HG03108 (cell line): ENCODE measurements around the gene PARVB.

Experiments
- ATAC-seq: cut with Tn5 transposase; IDR thresholded peaks from one replicate; pipeline ENCODE4 v1.9.1; 2021; ENCODE audit warnings: moderate library complexity; ENCODE audit not compliant: unreplicated experiment

The PARVB gene

DNA sequence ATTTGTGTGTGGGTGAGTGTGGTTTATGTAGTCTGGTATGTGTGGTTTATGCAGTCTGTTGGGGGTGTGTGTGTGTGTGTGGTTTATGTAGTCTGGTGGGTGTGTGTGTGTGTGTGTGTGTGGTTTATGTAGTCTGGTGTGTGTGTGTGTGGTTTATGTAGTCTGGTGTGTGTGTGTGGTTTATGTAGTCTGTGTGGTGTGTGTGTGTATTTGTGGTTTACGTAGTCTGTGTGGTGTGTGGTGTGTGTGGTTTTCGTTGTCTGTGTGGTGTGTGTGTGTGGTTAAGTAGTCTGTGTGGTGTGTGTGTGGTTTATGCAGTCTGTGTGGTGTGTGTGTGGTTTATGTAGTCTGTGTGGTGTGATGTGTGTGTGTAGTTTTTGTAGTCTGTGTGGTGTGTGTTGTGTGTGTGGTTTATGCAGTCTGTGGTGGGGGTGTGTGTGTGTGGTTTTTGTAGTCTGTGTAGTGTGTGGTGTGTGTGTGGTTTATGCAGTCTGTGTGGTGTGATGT, 130.4 kb downstream of the PARVB start:
- ATAC-seq, result no peak

DNA sequence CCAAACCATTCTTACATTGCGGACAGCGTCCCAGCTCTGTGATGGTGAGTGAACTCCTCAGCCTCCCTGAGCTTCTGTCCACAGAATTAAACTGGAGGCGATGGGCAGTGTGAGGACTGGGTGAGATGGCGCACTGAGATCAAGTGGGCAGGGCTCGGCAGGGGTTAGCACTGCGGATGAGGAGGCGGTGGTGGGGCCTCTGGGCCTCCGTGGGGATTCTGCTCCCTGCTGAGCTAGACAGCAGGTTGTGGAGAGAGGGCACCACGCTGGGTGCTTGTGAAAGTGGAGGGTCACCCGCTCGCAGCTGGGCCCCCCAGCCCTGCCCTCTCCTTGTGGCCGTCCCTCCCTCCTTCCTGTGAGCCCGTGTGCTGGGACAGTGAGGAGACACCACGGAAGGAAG, 131.0 kb downstream of the PARVB start:
- ATAC-seq, result no peak

DNA sequence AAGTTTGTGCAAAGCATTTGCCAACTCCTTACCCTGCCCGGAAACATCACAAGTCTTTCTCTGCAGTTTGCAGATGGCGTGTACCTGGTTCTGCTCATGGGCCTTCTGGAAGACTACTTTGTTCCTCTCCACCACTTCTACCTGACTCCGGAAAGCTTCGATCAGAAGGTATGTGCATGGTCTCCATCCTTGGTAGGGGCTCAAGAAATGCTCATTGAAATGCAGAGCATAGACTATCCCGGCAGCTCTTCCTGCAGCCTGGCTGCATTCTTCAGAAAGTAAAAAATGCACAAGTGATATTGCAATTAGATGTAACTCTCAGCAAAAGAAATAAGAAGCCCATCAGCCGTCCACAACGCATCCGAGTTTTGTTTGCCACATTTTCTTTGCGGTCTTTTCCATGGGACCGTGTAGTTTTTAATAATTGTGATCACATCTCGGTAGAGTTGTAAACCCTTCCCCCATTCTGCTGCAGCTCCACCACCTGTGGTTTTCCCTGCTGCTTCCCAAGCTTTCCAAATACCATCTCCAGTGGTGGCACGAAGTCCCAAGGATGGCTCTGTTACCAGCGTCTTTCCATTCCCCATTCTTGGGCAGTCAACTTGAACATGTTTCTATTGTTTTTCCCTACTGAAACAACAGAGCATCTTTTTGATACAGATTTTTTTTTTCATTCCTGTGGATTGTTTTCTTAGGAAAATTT, 134.0 kb downstream of the PARVB start:
- no peak for ATAC-seq

DNA sequence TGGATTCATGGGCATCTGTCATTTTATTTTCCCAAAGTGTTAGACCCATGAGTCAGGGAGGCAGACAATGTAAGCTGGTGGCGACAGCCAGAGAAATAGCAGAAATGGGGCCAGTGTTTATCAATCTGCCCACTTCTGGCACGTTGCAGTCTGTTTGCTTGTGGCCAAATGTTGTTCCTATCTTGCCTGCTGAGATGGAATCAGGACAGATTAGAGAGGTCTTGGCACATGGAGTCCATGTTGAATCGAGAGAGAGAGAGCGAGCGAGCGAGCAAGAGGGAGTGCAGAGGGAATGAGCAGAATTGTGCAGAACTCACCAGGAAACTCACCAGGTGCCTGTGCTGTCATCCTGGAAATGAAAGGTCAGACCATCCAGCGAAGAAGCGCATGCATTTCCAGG, 134.7 kb downstream of the PARVB start:
- ATAC-seq, result no peak

DNA sequence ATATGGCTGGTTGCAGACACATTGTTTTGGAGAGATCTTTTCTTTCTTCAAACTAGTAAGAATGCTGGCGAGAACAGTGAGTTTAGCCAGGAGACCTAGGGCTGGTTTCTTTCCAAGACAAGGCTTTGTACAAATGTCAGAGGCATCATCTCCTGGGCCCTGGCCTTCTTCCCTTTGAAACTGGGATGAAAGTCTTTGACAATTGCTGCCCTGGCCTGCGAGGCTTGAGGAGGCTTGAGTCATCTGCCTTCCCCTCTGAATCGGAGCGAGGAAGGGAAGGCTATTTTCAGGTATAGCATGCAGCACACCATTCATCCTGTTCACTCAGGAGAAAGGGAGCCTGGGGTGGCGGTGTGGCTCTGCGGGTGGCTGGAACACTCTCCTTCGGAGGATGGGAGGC, 135.1 kb downstream of the PARVB start:
- no peak for ATAC-seq

DNA sequence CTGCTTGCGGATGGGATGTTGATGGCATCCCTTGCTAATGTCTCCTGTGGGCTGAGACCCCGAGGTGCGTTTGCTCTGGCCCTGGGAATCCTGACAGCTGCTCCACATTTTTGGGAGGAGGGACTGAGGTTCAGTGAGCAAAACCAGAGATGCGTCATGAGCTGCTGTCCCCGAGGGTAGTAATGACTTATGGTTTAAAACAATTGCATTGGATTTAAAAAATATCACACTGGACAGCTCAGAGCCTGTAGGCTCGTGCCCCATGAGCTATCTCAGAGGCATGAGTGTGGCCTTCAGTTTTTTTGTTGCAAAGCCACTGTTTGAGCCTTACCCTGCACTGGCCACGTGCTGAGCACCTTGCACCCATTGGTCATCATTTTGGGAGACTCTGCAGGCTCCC, 135.7 kb downstream of the PARVB start:
- no peak for ATAC-seq

DNA sequence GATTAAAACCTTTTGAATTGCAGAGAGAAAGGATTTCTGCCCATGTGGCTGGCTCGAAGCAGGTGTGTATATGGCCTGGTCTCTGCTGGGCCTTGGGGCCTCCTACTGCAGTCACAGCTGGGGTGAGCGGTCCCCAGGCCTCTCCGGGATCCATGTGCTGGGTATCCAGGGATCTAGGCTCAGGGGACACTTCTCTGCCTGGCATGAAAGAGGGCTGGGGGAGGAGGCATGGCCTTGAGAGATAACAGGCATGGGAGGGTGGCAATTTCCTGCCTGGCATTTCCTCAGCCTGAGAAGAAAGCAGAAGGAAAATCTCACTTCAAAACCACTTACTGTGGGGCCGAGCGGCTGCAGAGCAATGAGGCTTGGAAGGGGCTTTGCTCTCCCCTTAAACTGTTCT, 136.3 kb downstream of the PARVB start:
- no peak for ATAC-seq

DNA sequence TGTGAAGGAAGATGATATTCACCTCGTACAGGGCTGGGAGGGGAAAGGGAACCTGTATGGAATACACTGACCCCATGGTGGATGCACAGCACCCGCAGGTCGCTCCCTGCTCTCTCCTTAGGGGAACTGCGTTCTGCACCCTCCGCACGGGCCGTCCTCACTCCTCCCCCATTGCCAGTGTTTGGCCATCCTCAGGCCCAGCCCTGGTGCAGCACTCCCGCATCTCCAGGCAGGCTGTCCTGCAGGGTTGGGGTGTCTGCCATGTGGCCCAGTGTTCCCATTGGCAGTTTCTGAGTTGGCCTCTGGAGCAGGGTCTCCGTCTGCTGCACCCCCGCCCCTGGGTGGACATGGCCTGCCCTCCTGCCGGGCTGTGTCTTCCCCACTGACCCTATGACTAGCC, 137.6 kb downstream of the PARVB start:
- no peak for ATAC-seq

DNA sequence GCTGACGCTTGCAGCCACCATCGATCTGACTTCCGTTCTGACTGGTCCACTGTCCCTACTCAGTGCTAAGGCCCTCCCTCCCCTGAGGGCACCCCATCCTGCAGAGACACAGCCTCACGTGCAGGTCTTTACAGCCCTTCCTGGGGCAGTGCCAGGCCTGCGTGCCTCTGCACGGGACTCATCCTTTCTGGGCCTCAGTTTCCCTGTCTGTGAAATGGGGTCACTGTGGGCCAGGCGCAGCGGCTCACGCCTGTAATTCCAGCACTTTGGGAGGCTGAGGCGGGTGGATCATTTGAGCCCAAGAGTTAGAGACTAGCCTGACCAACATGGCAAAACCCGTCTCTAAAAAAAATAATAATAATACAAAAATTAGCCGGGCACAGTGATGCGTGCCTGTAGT, 138.9 kb downstream of the PARVB start:
- no peak for ATAC-seq

DNA sequence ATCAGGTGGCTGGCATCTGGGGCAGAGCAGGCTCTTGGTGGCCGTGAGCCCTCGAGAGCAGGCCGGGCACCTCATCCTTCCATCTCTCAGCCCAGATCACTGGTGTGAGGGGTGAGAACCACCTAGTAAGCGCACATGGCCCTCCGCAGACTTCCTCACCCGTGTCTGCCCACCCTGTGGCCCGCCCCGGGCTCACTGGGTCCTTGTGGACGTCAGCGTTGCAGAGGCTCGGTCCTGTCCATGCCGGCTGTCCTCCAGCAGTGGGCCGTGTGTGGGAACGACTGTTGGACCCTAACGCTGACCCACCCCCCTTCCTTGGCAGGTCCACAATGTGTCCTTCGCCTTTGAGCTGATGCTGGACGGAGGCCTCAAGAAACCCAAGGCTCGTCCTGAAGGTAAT, 139.4 kb downstream of the PARVB start:
- no peak for ATAC-seq

DNA sequence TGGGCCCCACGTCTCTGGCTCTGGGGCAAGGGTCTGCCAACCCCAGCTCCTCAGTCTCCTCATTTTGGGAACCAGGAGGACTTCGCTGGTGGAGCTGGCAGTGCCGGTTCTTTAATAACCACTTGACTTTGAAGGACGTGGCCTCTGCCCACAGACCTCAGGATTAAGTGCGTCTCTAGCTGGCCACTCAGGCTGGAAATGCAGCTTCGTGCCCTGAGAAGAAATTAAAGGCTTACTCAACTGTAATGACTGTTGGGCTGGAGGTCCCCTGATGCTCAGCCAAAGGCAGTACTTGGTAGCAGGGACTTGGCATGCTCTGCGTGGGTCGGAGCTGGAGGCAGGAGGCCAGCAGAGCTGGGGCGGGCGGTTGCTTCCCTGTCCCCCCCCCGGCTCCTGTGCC, 139.9 kb downstream of the PARVB start:
- no peak for ATAC-seq

DNA sequence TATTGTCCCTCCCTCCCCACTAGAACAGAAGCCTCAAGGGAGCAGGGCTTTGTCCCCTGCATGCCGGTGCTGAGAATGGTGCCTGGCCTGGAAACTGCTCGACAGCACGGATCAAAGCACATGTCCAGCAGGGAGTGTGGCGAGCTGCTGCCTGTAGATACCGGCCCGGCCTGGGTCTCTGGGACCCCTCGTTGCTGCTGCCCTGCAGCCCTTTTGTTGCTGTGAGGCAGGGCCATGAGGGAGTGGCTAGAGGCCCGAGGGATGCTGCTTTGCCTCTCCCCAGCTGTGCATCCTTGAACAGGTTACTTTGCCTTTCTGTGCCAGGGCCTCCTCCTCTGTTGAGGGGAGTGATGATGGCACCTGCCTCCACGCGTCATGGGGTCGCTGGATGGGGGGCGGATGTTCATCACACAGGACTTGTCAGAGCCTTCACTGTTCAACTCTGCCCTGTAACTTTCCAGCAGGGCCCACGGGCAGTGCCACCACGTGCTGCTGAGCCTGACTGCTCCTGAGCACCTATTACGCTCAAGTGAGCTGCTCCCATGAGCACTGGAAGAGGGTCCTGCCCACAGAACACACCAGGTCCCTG, 141.3 kb downstream of the PARVB start:
- ATAC-seq, result no peak

DNA sequence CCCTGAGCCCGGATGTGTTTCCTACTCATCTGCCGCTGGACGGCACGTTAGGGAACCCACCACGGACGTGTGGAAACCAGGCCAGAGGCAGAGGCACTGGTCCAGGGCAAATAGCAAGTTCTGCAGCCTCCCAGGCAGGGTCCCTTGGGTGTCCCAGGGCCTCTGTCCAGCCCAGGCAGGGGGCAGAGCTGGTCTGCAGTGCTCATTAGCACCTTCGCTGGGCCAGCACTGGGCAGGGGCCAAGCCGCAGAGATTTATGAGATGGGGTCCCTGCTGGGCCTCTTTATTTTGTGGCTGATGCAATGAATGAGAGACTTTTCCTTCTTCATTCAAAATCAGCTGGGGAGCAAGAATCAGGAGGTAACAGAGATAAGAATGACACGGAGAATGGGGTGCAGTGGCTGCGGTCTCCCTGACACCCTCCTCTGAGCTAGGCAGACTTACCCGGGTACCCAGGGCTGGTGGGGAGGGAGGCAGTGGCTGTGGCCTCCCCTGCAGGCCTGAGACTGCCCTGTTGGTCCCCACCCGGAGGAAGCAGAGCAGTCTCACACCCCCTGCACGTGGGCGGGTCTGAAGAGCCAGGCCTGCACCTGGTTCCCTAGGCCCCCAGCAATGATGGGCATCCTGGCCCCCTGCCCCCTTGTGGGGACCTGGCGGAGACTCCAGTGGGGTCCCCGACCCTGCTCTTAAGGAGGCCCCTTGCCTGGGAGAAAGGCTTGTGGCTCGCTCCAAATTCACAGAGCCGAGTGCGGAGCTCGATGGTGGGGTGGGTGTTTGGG, 142.6 kb downstream of the PARVB start:
- no peak for ATAC-seq

DNA sequence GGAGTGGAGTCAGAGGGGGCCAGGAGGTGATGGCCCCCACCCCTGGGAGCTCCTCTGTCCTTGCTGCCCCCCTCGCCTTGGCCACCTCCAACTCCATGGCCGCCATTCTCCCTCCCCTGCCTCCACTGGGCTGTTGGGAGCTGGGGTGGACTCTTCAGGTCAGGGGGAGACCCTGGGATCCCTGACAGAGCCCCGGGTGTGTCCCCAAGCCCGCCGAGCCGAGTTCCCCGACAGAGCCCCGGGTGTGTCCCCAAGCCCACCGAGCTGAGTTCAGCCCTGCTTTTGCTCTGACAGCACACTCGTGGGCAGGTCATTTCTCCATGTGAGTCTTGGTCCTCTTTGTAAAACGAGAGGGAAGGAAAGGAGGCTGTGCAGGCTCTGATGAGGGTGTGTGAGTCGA, 143.4 kb downstream of the PARVB start:
- ATAC-seq, result no peak

DNA sequence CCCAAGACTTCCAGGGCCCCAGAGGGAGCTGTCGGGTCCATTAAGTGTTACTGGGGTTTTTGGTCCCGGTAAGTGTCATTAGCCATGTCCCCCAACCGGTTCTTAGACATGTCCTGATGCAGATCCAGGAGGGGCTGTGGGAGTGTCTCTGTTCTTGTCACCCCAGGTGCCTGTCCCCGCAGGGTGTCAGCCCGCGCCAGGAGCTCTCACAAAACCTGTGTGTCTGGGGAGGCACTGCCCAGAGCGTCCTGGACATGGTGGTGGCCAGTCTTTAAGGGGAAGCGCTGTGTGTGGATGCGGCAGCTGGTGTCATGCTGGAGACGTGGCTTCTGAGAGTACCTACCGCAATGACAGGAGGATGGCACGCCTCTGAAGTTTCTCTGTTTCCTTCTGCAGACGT, 144.1 kb downstream of the PARVB start:
- ATAC-seq, result no peak

DNA sequence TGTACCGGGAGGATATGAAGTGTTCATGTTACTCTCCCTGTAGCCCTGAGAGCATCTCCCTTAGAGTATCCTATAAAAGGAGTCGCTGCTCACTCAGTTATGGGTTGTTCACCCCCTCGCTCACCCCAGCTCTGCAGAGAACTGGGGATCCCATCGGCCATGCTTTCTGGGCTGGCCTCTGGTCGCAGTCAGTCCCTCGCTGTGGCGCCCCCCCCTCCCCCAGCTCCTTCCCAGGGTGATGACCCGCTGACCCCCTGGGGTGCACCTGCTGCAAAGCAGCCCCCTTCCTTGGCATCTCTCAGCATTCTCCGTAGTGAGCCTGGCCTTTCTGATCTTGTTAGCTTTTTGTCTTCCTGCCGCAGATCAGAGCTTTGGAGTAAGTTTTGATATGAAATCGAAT, 146.4 kb downstream of the PARVB start:
- ATAC-seq, result no peak

DNA sequence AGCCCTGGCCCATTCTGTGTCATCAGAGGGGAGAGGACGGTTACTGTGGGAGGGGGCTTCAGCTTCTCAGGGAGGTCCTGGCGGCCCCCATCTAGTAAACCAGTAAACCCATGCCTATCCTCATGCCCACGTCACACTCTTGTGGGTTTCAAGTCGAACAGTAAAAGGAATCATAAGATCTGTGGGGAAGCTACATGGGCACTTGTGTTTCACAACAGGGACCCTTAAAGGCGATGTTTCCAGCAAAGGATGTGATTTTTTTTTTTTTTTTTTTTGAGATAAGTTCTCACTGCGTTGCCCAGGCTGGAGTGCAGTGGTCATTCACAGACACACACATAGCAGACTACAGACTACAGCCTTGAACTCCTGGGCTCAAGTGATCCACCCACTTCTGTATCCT, 147.5 kb downstream of the PARVB start:
- no peak for ATAC-seq

DNA sequence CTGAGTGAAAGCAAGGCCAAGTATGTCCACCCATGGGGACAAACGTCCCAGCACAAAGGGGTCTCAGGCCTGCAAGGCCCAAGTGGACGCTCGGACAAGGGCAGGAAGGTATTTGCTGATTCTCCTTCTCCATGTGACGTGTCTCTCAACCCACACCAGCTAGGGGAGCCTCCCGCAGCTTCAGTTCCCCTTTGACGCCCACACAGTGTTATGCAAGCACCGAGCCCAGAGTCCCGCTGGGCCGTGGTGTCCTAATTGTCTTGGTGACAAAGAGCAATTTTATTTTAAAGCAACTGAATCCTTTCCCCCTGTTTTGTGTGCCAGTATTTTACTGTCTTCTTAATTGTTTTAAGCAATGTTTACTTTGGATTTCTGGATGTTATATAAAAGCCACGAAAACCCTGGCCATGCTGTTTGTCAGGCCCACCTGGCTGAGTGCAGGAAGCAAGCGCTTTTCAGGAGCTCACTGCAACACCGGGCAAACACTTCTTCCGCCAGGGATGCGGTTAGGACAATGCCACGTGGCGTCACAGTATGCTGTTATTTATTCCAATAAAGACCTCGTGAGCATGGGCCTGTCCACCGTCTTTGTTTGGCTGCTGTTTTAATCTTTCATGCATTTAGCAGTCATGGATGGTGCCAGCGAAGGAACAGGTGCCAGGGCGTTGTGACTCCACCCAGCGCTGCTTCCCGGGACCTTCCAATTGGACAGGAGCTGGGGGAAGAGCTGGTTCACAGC, 148.4 kb downstream of the PARVB start:
- no peak for ATAC-seq

DNA sequence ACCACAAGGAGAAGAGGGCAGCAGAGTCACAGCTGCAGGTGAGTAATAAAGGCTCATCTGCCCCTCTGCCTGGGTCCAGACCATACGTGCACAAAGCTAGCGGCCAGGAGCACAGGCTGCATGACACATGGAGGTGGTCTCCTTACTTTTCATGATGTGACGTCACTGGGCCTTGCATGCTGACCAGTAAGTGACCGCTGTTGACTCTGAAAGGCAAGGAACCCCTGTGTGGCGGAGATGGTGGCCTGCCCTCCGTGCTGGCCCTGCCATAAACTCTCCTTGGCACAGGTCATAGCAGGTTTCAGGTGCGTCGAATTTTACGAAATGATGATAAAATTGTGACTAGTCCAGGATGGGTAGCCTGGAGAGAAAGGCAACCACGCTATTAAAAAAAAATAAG, 149.1 kb downstream of the PARVB start:
- no peak for ATAC-seq

DNA sequence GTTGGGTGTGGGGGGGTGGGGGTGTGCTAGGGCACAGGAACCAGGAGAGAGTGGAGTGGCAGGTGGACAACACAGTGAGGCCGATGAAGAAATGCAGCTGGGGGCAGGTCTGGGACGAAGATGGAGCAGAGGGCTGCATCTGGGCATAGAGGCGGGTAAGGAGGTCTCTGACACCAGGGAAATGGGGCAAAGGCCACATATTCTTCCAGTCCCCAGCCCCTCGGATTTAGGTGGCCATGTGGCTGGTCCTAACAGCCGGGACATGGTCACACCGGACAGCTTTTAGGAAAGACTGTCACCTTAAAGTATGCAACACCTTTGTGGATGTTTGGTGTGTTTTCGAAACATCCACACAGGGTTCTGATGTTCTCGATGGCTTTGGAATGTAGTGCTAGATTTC, 151.6 kb downstream of the PARVB start:
- ATAC-seq, result no peak

DNA sequence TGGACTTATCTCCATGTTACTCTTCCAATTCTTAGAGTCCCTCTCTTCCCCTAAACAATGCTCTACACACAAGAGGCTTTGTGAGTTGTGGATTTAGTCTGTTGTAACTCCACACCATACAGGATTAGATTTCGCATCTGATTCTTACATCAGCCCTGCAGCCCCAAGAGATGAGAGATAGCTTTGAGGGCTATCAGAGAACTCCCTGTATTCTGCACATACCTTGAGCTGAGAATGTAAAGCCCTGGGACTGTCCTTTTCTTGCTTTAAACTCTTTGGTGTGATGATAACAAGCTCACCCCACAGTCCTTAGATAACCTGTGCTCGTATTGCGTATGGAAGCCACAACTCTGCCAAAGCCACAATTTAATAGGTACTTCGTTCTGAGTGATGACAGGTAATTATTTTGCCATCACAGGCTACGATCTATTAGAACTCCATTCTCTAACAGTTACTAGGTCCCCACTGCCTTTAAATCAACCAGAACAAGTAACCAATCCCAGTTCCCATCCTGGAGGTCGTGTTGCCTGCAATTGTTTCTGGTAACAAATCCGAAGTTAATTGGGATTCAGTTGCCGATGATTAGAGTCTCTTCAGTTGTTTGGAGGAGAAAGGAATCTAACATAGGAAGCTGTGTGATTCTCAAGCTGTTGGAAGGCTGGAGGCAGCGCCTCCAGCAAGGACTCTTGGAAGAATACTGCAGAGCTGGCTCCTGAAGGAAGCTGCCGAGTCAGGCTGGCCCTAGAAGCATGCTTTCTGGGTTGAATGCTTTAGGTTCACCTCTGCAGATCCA, 155.3 kb downstream of the PARVB start:
- ATAC-seq, result no peak
